HG03039 (cell line): ENCODE data around the gene JADE1.

ENCODE experiments used
- ATAC-seq: cut with Tn5 transposase; IDR thresholded peaks from one replicate; pipeline ENCODE4 v1.9.1; 2021; ENCODE audit warnings: mild to moderate bottlenecking, moderate library complexity; ENCODE audit not compliant: unreplicated experiment

The JADE1 gene

DNA sequence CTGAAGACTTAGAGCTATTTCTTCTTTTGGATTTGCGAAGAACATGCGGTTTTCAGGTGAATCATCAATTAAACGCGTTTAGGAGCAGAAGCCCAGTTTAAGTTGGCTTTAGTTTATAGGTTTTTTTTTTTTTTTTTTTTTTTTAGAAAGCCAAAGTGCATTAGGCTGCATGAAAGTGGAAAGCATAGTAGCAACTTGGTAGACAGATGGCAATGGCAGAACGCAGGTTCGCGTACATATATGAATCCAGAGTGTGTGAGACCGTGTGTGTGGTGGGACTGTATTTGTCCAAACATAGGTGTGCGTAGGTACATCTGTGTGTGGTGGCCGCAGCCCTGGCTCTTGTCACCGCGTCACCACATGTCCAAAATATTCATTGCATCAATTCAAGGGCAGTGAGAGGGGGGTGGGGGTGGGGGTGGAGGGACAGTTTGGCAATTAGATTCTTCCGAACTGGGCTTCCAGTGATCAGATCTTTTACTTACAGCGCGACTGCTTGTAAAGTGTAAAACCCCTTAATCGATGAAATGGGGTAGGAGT lies 901 bp downstream of the JADE1 start:
- no peak for ATAC-seq

DNA sequence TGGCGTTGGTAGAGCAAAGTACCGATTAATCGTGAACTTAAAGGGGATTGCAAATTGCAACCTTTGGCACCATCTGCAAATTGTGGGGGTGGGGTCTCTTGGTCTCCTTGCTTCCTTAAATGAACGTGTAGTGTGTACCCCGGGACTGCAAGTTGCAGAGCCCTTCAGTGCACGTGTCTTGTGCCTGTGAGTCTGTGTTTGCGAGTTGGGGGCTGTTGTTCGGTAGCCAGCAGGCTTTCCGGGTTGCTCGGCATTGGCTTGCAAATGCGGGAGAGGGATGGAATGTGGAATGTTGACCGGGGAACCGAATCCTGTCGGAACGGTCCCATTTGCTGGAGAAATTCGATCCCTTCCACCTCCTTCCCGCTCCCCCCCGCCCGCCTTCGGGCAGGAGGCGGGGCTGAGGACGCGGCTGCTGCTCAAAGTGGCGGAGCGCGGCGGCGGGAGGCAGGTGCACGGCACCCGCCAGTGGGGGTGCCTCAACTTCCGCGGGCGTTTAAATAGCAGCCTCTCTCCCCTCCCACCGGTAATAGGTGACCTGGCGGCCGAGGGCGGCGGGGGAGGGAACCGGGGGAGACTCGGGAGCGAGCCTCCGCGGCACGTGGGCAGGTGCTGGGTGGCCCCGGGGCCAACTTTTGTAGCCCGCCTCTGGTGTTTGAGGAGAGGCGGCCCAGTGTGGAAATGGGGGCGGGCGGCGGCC lies 1.5 kb downstream of the JADE1 start:
- ATAC-seq: peak; percentile 42

DNA sequence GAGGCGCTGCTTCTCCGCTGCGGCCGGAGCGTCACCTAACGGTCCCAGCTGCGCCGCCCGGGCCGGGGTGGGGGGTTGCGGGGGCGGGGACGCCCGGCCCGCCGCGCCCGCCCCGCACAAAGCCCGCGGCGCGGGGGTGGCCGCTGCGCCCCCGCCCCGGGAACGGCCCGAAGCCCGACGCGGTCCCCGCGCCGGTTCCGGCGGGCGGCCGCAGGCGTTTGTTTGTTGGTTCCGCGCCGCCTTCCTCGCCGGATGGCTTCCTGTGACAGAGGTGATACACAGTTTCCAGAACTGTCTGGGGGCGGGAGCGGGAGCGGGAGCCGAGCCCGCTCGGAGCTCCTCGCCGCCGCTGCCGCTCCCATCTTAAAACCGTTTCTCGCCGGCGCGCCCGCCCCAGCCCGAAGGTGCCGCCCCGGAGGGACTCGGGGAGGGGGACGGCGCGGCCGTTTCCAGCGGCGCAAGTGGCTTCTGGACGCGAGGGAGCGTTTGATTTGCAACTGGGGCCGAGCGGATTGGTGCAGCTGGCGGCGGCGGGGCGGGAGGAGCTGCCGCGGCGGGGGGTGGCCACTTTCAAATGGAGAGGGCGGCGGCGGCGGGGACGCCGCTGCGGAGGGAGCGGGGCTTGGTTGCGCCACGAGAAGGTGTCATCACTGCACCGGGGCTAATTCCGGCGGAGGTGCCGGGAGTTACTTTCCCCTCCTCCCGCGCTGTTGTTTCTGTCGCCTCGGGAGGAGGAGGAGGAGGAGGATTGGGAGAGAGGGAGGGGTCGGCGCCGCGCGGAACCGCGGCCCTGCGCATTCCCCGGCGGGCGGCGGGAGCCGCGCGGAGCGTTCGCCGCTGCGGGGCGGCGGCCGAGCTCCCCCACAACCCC lies 2.3 kb downstream of the JADE1 start:
- ATAC-seq: peak; percentile 50

DNA sequence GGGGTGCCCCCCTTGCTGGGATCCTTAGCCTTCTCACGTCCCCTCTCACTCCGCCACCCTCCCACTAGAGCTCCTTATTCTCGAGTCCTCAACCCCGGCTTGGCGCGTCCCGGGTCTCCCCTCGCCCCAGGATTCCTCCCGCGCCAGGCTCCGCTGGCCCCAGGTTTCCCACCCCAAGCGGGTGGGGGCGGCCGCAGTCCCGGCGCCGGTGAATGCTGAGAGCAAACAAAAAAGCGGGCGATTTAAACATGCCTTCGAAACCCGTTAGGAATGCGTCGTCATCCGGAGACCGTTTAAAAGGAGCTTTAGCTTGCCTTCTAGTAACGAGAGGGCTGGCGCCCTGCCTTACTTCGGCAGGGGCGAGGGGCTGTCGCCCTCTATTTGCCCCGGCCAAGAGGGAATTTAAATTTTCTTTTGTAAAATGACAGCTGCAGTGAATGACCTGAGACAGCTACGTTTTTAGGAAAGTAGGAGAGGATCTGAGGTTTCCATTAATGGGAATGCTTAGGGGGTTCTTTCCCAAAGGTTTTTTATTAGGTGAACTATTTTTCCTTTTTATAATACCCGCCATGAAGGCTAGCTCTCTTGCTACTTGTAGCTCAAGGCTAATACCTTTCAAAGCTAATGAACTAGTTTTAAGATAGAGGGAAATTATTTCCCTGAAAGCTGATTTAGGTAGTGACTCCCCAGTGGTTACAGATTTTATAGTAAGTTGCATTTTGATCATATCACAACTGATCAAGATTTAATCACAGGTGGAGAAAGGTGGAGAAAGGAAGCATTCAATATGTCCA lies 3.1 kb downstream of the JADE1 start:
- ATAC-seq: no peak

DNA sequence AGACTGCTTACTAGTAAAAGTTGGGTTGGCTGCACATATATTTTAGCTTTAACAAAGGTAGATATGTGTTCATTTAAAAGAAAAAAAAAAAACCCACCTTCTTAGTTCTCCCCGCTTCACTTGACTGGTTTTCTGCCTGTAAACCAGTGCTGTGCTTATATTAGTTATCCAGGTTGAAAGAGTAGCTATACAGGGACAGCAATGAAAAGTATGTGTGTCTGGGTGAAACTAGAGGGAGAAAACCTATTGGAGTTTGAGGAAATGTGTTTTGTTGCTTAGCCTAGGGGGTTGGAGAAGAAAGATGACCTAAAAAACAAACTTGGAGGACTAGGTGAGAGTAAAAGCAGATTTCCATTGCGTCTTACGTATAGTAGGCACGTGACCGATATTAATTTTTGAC lies 4.5 kb downstream of the JADE1 start:
- no peak for ATAC-seq

DNA sequence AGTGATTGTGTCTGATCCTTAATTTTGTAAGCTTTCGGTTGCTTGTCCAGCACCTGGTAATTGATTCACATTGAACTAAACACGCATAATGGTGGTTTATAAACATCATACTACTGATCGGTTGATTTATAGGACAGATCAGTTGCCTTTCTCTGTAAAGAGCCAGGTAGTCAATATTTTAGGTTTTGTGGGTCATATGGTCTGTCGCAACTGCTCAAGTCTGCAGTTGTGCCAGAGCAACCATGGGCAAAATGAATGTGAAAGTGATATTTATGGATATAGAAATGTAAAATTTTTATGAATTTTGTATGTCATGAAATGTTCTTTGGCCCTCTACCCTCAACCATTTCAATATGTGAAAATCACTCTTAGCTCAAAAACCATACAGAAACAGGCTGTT lies 8.9 kb downstream of the JADE1 start:
- no peak for ATAC-seq

DNA sequence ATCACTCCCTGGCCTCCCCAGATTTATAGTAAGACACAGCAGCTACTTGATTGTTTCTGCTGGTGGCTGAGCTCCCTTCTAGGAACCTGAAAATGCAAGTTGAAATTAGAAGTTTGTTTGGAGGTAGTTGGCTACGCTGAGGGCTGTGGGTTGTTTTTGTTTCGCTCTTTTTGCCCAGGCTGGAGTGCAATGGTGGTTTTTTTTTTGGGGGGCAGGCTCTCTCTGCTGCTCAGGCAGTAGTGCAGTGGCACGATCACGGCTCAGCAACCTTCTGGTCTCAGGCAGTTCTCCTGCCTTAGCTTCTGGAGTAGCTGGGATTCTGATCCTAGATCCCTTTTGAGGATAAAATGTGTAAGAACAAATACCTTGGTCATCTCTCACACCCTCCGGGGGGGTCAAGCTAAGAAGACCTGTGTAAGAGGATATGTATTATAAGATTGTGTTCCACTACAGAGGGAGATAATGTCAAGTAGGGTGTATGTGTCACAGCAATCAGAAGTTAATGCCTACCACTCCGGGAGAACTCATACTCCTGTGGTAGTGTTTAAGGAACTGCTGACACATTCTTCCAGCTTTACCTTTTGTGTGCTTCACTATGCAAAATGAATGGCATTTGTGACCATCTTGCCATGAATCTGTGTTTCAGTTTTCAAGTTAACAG lies 9.7 kb downstream of the JADE1 start:
- no peak for ATAC-seq

DNA sequence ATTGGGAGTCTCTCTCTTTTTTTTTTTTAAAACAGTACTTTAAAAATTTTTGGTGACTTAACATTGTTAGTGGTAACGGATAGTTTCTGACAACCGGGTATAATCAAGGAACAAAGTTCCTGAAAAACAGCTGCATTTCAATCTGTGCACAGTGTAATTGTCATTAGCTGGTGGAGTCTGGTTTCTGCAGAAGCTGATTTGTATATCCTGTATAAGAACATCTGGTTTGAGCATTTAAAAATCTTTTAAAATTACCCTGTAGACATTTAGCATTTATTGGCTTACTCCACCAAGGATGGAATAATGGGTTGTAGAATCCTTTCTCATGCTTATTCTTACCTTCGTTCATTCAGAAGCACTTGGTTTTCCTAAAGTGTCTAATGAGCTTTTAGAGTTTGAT lies 11.2 kb downstream of the JADE1 start:
- no peak for ATAC-seq

DNA sequence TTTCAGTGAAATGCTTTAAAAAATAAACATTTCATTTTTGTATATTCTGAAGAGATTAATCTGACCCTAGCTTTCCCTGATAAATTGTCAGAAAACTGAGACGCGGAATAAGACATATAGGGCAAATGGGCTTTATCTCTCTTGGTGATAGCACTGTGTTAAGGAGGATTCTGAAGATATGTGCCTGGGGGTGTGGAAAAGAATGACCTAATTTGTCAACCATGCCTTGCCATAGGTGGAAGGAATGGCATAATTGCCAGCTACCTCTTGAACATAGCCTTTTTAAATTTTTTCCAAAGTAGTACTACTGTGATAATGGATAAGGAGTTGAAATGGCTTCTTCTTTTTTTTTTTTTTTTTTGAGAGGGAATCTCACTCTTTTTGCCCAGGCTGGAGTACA lies 11.7 kb downstream of the JADE1 start:
- ATAC-seq: no peak

DNA sequence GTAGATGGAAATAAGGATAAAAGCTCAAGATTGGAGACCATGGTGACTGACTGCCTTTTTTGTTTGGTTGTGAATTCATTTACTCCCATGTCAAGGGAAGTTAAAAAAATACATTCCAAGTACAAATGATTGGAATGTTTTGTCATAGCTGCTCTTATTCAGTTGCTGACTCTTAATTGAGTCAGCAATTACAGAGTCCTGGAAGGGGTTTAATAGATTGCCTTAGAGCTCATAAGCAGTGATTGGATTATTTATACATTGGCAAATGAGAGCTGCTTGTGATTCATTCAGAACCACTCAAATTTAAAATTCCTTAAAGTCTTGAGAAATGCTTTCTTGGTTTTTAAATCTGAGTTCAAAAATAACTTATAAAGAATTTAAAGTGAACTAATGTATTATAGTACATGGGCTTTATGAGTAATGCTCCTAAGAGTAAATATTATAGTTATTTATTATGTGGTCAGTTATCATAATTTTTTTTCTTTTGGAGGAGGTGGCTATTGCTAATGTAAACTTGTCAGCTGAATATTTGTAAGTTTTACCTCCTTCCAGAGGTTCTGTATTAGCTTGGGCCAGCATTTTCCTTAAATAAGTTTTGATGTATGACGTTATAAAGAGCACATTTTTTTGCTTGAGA lies 13.6 kb downstream of the JADE1 start:
- no peak for ATAC-seq

DNA sequence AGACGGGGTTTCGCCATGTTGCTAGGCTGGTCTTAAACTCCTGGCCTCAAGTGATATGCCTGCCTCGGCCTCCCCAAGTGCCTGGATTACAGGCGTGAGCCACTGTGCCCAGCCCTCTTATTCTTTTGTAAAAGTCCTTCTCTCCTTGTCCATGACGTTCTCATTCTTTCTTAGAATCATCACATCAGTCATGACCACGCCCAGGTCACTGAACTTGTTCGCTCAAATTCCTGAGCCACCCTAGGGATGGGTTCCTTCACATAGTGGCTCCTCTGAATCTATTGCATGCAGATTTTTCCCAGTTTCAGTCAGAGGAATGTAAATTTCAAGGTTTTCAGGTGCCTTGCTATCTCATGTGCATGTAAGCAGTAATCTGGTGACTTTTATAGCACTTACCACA lies 15.7 kb downstream of the JADE1 start:
- ATAC-seq: no peak

DNA sequence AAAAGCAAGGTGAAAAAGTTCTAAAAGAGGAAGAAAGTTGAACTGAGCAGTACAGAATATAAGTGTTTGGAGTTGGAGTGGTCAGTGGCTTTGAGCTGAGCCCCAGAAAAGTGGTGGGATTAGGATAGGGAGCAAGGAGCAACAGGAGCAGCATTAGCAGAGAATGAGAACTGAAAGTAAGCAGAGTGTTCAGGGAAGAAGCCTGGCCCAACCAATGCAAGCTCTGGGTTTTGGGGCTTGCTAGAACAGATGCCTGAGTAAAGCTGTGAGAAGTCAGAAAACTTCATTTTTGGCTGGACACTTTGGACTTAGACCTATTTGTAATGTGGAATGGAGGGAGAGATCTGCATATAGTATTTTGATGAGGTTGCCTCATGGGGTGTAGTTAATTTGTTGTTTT lies 17.8 kb downstream of the JADE1 start:
- no peak for ATAC-seq

DNA sequence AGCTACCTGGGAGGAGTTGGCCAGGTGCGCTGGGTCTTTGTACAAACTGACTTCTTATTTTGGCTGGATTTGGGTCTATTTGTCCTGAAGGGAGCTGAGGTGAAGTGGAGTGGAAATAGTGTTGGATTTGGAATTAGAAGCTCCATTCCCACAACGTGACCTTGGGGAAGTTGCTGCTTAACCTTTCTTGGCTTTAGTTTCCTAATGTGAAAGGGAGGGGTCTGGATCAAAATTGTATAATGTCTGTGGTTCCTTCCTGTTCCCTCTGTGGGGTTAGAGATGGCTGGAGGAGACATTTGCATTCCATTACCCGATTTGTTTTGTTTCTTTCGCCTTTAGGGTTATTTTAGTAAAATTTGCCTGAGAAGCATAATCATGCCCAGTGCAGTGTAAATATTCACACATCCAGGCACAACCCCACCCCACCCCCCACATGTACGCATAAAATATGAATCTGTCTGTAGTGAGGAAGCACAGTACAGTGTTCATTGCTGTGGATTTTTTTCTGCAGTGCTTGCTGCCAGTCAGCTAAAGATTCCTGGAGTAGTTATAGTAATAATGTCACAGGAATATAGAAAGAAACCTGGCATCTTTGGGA lies 21.5 kb downstream of the JADE1 start:
- ATAC-seq: no peak

DNA sequence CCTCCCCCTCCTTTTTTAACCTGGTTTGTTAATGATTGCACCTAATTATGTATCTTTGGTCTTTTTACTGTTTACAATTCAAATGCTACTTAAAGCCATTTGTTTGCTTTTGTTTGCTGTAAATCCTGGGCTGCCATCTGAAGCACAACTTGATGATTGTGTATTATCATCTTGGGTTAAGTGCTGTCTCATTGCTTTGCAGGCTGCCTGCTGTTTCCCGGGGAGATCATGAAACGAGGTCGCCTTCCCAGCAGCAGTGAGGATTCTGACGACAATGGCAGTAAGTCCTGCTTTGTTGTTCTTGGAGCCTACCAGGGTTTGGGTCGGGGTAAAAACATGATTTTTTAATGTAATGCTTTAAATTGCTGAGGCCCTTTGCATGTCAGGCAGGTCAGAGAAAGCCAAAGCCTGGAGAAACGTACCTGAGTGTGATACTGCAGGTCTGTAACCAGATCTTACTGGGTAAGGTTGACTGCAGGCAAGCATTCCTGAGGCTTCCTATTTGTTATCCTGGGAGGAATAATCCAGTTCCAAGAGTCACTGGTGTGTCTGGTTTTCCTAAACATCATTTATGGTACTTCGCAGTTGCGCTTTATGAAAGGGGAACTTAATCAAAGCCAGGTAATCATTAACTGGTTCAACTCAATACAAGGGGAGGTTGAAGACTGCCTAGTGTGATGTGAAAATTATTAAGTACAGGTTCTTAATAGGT lies 22.2 kb downstream of the JADE1 start:
- ATAC-seq: no peak

DNA sequence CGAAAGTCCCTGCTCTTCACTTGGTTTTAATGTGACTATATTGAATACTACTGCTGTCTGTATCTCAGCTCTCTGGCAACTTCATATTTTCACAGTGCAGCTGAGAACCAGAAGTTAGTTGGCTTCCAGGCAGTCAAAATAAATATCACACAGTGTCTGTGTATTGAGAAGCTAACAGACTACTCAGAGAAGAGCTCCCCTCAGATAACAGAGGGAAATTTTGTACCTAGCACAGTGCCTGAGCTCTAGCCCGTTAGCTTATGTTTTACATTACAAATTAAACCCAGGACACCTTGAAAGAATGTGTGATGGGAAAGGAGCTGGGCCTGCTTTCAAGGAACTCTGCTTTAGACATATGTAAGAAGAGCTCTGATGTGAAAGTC lies 22.7 kb downstream of the JADE1 start:
- no peak for ATAC-seq

DNA sequence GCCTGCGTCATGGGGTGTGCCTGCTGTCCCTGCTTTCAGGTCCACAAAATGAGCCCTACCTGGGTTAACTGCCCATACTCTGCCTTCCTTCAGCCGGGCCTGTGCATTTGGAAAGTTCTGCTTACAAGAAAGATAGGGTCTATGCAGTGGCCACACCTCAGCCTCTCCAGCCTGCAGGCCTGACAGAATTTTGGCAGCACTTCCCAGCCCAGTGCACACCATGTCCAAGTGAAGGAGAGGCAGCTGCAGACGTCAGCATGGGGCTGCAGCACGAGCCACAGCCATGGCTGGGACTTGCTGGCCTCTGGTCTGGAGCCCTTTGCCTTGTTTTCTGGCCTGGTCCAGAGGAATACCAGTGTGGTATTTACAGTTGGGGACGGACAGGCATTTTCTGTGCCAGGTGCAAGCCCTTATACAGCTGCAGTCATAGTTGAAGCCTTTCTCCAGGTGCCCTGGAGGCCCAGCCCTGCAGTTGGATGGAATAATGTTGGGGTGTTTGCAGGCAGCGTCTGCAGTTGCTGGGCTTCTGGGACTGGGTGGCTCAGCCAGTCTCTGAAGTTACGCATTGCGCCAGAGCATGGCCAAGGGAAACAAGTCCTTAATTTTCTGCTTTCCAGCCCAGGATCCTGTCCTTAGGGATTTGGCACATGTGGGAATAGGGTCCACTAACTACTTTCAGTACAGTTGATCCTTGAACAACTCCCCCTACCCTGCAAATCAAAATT lies 26.2 kb downstream of the JADE1 start:
- no peak for ATAC-seq

DNA sequence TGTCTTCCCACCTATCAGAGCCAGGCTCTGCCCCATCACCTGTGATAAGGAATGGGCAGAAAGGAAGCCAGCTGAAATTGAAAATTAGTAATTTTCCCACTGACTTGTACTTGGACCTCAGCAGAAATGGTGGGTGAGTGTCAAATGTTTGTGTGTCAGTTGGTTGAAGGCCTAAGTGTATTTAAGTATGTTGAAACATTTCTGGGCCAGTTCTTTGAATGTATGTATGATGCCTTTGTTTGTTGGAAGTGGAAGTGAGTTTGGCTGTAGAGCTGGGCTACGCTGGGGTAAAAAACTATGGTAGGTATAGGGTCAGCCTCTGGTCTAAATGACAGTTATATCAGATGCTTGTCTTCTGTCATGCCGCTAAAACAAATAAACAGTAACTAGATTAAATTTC lies 27.7 kb downstream of the JADE1 start:
- ATAC-seq: no peak

DNA sequence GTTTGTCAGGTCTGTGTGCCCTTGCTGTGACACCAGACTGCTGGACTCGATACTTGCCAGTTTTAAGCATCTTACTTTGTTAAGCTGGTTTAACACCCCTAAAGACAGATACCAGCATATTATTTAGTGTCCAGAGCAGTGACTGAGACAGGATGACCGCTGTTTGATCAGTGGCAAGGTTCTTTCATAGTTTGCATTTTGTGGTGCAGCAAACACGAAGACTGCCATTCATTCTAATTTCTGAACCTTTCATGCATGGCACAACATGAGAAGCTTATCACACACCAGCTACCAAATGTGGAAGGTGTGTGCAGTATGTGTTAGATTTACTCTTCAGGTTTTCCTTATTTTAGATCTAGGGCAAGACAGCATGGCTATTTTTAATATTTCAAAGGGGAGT lies 28.2 kb downstream of the JADE1 start:
- no peak for ATAC-seq
